ENCODE results near the gene ISCU. TPM values are rescaled to one million over a fixed set of nuclear protein-coding genes. Genes with fewer than 3 reads are reported as not detected.
"Not testable (repeated sequence)": the region's sequence is repeated elsewhere in the genome, so short reads cannot be mapped to it uniquely, and the experiment has no call there.

The ISCU gene
- total and polyA plus RNA-seq, 9 of the 15 experiments (the other 6 are each of a cell fraction or from before 2014, with no cell fraction given), result 15.9 to 92.5 (median 77.3) TPM

DNA sequence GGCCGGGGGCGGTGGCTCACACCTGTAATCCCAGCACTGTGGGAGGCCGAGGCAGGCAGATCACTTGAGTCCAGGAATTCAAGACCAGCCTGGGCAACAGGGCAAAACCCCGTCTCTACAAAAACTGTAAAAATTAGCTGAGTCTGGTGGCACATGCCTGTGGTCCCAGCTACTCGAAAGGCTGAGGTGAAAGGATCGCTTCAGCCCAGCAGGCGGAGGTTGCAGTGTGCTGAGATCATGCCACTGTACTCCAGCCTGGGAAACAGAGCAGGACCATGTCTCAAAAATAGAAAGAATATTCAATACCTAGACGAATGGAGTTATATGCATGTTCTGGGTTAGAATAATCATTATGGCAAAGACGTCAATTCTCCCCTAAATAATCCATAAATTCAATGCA lies 7.0 kb upstream of the ISCU start:
- not testable (repeated sequence) for H3K9ac ChIP-seq (ENCODE audit: insufficient read depth in 1 of 2, low read depth in 2 of 2, low read length in 2 of 2)
- H4K20me1 ChIP-seq (replicated peaks; ENCODE audit: control insufficient read depth, insufficient read depth, low read length), result peaks cover 11% of the 10 kb centered on the region; the same call in 1 of the 2 replicates

DNA sequence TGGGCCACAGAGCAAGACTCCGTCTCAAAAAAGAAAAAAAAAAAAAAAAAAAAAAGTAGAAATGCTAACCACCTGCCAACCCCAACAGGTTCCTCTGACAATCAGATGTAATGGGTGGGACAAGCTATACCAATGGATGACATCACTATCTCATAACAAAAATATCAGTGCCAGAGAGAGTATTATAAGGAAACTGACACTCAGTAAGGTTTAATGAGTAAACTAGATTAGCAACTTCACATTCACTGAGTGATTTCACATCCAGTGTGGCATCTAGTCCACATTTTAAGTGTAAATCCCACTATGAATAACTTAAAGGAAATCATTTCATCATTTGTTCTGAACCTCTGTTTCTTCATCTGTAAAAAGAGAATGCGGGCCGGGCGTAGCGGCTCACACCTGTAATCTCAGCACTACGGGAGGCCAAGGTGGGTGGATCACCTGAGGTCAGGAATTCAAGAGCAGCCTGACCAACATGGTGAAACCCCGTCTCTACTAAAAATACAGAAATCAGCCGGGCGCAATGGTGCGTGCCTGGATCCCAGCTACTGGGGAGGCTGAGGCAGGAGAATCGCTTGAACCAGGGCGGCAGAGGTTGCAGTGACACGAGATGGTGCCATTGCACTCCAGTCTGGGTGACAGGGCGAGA lies 3.3 kb upstream of the ISCU start:
- CTCF ChIA-PET (ENCODE audit: low intra/inter-chr PET ratio), result no interaction called here
- H3K79me2 ChIP-seq (ENCODE audit: control insufficient read depth, insufficient read depth, low read length), result peaks cover 97% of the 10 kb centered on the region
- H3K9me1 ChIP-seq (ENCODE audit: control insufficient read depth, insufficient read depth, low read length), result no peaks in the 10 kb centered on the region
- H3K4me2 ChIP-seq (ENCODE audit: insufficient read depth, low read length), result peak overlapping the region; percentile 99
- intact Hi-C loops (cut with micrococcal nuclease), result no loop called here
- FAIRE-seq (no peak), ATAC-seq (no peak), DNase-seq (ENCODE audit: extremely low read depth in 1 of 4, low spot score in 3 of 4) (no peak)
- peaks cover 42% of the 10 kb centered on the region for H3K36me3 ChIP-seq (ENCODE audit: control insufficient read depth, insufficient read depth, low read length)
- H3K27me3 ChIP-seq (ENCODE audit: control insufficient read depth in 2 of 2, insufficient read depth in 2 of 2, low read length in 2 of 2), result no peaks in the 10 kb centered on the region
- H3K4me1 ChIP-seq (replicated peaks in 1 of 2; ENCODE audit: control insufficient read depth in 2 of 2, insufficient read depth in 2 of 2, low read length in 2 of 2), result peaks cover 11 to 14% of the 10 kb centered on the region in 2 experiments
- no peaks in the 10 kb centered on the region for H3K9me3 ChIP-seq (replicated peaks; ENCODE audit: control insufficient read depth, insufficient read depth, low read depth, low read length)
- in situ Hi-C loops (cut with MboI), result no loop called here
- H3K9ac ChIP-seq (ENCODE audit: insufficient read depth in 1 of 2, low read depth in 2 of 2, low read length in 2 of 2), result peak overlapping the region; percentile 90 to 96; a peak in 3 of 4 replicates
- no peak overlapping the region; the same call in 1 of the 3 replicates for H3K27ac ChIP-seq (ENCODE audit: extremely low read depth, low read depth, low read length)
- TF ChIP-seq, protein P1, sequence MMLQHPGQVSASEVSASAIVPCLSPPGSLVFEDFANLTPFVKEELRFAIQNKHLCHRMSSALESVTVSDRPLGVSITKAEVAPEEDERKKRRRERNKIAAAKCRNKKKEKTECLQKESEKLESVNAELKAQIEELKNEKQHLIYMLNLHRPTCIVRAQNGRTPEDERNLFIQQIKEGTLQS (IDR thresholded peaks at IDR 0.05), result peak; percentile 34; the same call in 1 of the 2 replicates
- TF ChIP-seq, protein P1 (CRISPR knock-in tag; conservative IDR thresholded peaks at IDR 0.05), result no peak
- no peak for TF ChIP-seq NCOA2 (IDR thresholded peaks at IDR 0.05; ENCODE audit: partially characterized antibody in 2 of 2)
- no TSS peak for BruUV-seq (replicated peaks)
- 83% methylated on average over 11 of the region's 14 CpGs for WGBS (ENCODE audit: insufficient coverage, low coverage, missing lambda C conversion rate)
- peak overlapping the region; percentile 93 for H3K4me3 ChIP-seq
- POLR2A ChIA-PET, result interaction anchor here (0.6 to 1.9 kb wide), 4 partner anchors 10 to 26 kb away, joined by 3 to 9 read pairs (median 4); no protein-coding TSS in a partner anchor
- peaks cover 16% of the 10 kb centered on the region; the same call in 1 of the 2 replicates for H4K20me1 ChIP-seq (replicated peaks; ENCODE audit: control insufficient read depth, insufficient read depth, low read length)
- H2AFZ ChIP-seq (ENCODE audit: low read depth, low read length), result no peak overlapping the region

More for the DNA sequence above, 7.0 kb upstream of the ISCU start:
- Histone ChIP-seq H3K79me2 (ENCODE audit: control insufficient read depth, insufficient read depth, low read length) (peaks cover 99% of the 10 kb centered on the region), H3K4me2 (ENCODE audit: insufficient read depth, low read length) (peak overlapping the region; percentile 5; the same call in 1 of the 2 replicates), H3K36me3 (ENCODE audit: control insufficient read depth, insufficient read depth, low read length) (peaks cover 61% of the 10 kb centered on the region), H3K4me1 (replicated peaks in 1 of 2; ENCODE audit: control insufficient read depth in 2 of 2, insufficient read depth in 2 of 2, low read length in 2 of 2) (peaks cover 6 to 11% of the 10 kb centered on the region in 2 experiments)
- H3K9me3 ChIP-seq (replicated peaks; ENCODE audit: control insufficient read depth, insufficient read depth, low read depth, low read length); H3K9me1 ChIP-seq (ENCODE audit: control insufficient read depth, insufficient read depth, low read length); FAIRE-seq; BruUV-seq (replicated peaks); H3K4me3 ChIP-seq; CTCF ChIA-PET (ENCODE audit: low intra/inter-chr PET ratio); H2AFZ ChIP-seq (ENCODE audit: low read depth, low read length); in situ Hi-C loops (cut with MboI); DNase-seq (ENCODE audit: extremely low read depth in 1 of 4, low spot score in 3 of 4); intact Hi-C loops (cut with micrococcal nuclease); H3K27ac ChIP-seq (ENCODE audit: extremely low read depth, low read depth, low read length); H3K27me3 ChIP-seq (ENCODE audit: control insufficient read depth in 2 of 2, insufficient read depth in 2 of 2, low read length in 2 of 2): not testable (repeated sequence)
- 69% methylated on average over 9 of the region's 9 CpGs for WGBS (ENCODE audit: insufficient coverage, low coverage, missing lambda C conversion rate)
- ATAC-seq, result peak; percentile 14; the same call in 1 of the 3 replicates
- POLR2A ChIA-PET, result interaction anchor here (0.7 to 1.2 kb wide), 3 partner anchors 15 to 1223 kb away, joined by 3 to 4 read pairs (median 3); no protein-coding TSS in a partner anchor
